ENCODE results near the gene SIDT1. TPM values are rescaled to one million over a fixed set of nuclear protein-coding genes. Genes with fewer than 3 reads are reported as not detected.

SIDT1 gene
- total RNA-seq, 1 experiment from 2014 or later, result not detected

- H3K36me3 ChIP-seq (replicated peaks; ENCODE audit: control insufficient read depth, insufficient read depth, low read length), result no peaks in the 10 kb centered on the region
These were observed 25.0 kb downstream of the SIDT1 start for GRCh38 chr3:113557374-113557773.

GRCh38 chr3:113559009-113559408, 26.7 kb downstream of the SIDT1 start:
- H3K27me3 ChIP-seq (ENCODE audit: control insufficient read depth, insufficient read depth, low read length), result no peaks in the 10 kb centered on the region
- H3K4me3 ChIP-seq (ENCODE audit: insufficient read depth, low read depth, low read length), result no peak overlapping the region
- DNase-seq, result no peak
- no peaks in the 10 kb centered on the region for H3K36me3 ChIP-seq (replicated peaks; ENCODE audit: control insufficient read depth, insufficient read depth, low read length)

More at GRCh38 chr3:113557374-113557773, 25.0 kb downstream of the SIDT1 start:
- DNase-seq, result no peak
- Histone ChIP-seq H3K27me3 (ENCODE audit: control insufficient read depth, insufficient read depth, low read length) (no peaks in the 10 kb centered on the region), H3K4me3 (ENCODE audit: insufficient read depth, low read depth, low read length) (no peak overlapping the region)

GRCh38 chr3:113560271-113560670, 27.9 kb downstream of the SIDT1 start:
- DNase-seq, result no peak
- Histone ChIP-seq H3K4me3 (ENCODE audit: insufficient read depth, low read depth, low read length) (no peak overlapping the region), H3K36me3 (replicated peaks; ENCODE audit: control insufficient read depth, insufficient read depth, low read length) (no peaks in the 10 kb centered on the region), H3K27me3 (ENCODE audit: control insufficient read depth, insufficient read depth, low read length) (no peaks in the 10 kb centered on the region)

- H3K36me3 ChIP-seq (replicated peaks; ENCODE audit: control insufficient read depth, insufficient read depth, low read length), result no peaks in the 10 kb centered on the region
- no peaks in the 10 kb centered on the region for H3K27me3 ChIP-seq (ENCODE audit: control insufficient read depth, insufficient read depth, low read length)
- no peak overlapping the region for H3K4me3 ChIP-seq (ENCODE audit: insufficient read depth, low read depth, low read length)
- DNase-seq, result no peak
These were observed 28.7 kb downstream of the SIDT1 start for GRCh38 chr3:113560831-113561623.

- Histone ChIP-seq H3K36me3 (replicated peaks; ENCODE audit: control insufficient read depth, insufficient read depth, low read length) (no peaks in the 10 kb centered on the region), H3K27me3 (ENCODE audit: control insufficient read depth, insufficient read depth, low read length) (no peaks in the 10 kb centered on the region)
- DNase-seq, result no peak
These were observed 33.2 kb downstream of the SIDT1 start for GRCh38 chr3:113565555-113565954.

GRCh38 chr3:113570158-113570557, 37.8 kb downstream of the SIDT1 start:
- H3K36me3 ChIP-seq (replicated peaks; ENCODE audit: control insufficient read depth, insufficient read depth, low read length), result no peaks in the 10 kb centered on the region
- no peak for DNase-seq
- H3K27me3 ChIP-seq (ENCODE audit: control insufficient read depth, insufficient read depth, low read length), result no peaks in the 10 kb centered on the region
- H3K4me3 ChIP-seq (ENCODE audit: insufficient read depth, low read depth, low read length), result no peak overlapping the region

More at GRCh38 chr3:113565555-113565954, 33.2 kb downstream of the SIDT1 start:
- H3K4me3 ChIP-seq (ENCODE audit: insufficient read depth, low read depth, low read length), result no peak overlapping the region

GRCh38 chr3:113571360-113571759, 39.0 kb downstream of the SIDT1 start:
- H3K27me3 ChIP-seq (ENCODE audit: control insufficient read depth, insufficient read depth, low read length), result no peaks in the 10 kb centered on the region
- DNase-seq, result no peak
- H3K4me3 ChIP-seq (ENCODE audit: insufficient read depth, low read depth, low read length), result no peak overlapping the region
- no peaks in the 10 kb centered on the region for H3K36me3 ChIP-seq (replicated peaks; ENCODE audit: control insufficient read depth, insufficient read depth, low read length)

- Histone ChIP-seq H3K4me3 (ENCODE audit: insufficient read depth, low read depth, low read length) (no peak overlapping the region), H3K27me3 (ENCODE audit: control insufficient read depth, insufficient read depth, low read length) (no peaks in the 10 kb centered on the region), H3K36me3 (replicated peaks; ENCODE audit: control insufficient read depth, insufficient read depth, low read length) (no peaks in the 10 kb centered on the region)
- no peak for DNase-seq
These were observed 41.4 kb downstream of the SIDT1 start for GRCh38 chr3:113573728-113574127.

- Histone ChIP-seq H3K27me3 (ENCODE audit: control insufficient read depth, insufficient read depth, low read length) (no peaks in the 10 kb centered on the region), H3K4me3 (ENCODE audit: insufficient read depth, low read depth, low read length) (no peak overlapping the region), H3K36me3 (replicated peaks; ENCODE audit: control insufficient read depth, insufficient read depth, low read length) (no peaks in the 10 kb centered on the region)
- DNase-seq, result no peak
These were observed 41.9 kb downstream of the SIDT1 start for GRCh38 chr3:113574213-113574612.

GRCh38 chr3:113575206-113575605, 42.9 kb downstream of the SIDT1 start:
- Histone ChIP-seq H3K36me3 (replicated peaks; ENCODE audit: control insufficient read depth, insufficient read depth, low read length) (no peaks in the 10 kb centered on the region), H3K27me3 (ENCODE audit: control insufficient read depth, insufficient read depth, low read length) (no peaks in the 10 kb centered on the region), H3K4me3 (ENCODE audit: insufficient read depth, low read depth, low read length) (no peak overlapping the region)
- DNase-seq, result peak; percentile 20

GRCh38 chr3:113585228-113585627, 52.9 kb downstream of the SIDT1 start:
- H3K4me3 ChIP-seq (ENCODE audit: insufficient read depth, low read depth, low read length), result no peak overlapping the region
- H3K27me3 ChIP-seq (ENCODE audit: control insufficient read depth, insufficient read depth, low read length), result no peaks in the 10 kb centered on the region
- H3K36me3 ChIP-seq (replicated peaks; ENCODE audit: control insufficient read depth, insufficient read depth, low read length), result no peaks in the 10 kb centered on the region
- DNase-seq, result no peak

GRCh38 chr3:113585720-113586119, 53.4 kb downstream of the SIDT1 start:
- H3K4me3 ChIP-seq (ENCODE audit: insufficient read depth, low read depth, low read length), result no peak overlapping the region
- H3K36me3 ChIP-seq (replicated peaks; ENCODE audit: control insufficient read depth, insufficient read depth, low read length), result no peaks in the 10 kb centered on the region
- no peaks in the 10 kb centered on the region for H3K27me3 ChIP-seq (ENCODE audit: control insufficient read depth, insufficient read depth, low read length)
- DNase-seq, result peak; percentile 26

- Histone ChIP-seq H3K36me3 (replicated peaks; ENCODE audit: control insufficient read depth, insufficient read depth, low read length) (no peaks in the 10 kb centered on the region), H3K27me3 (ENCODE audit: control insufficient read depth, insufficient read depth, low read length) (no peaks in the 10 kb centered on the region), H3K4me3 (ENCODE audit: insufficient read depth, low read depth, low read length) (no peak overlapping the region)
- no peak for DNase-seq
These were observed 56.5 kb downstream of the SIDT1 start for GRCh38 chr3:113588806-113589205.

- H3K36me3 ChIP-seq (replicated peaks; ENCODE audit: control insufficient read depth, insufficient read depth, low read length), result no peaks in the 10 kb centered on the region
- H3K27me3 ChIP-seq (ENCODE audit: control insufficient read depth, insufficient read depth, low read length), result no peaks in the 10 kb centered on the region
- DNase-seq, result no peak
These were observed 57.6 kb downstream of the SIDT1 start for GRCh38 chr3:113589971-113590370.

GRCh38 chr3:113590983-113591382, 58.6 kb downstream of the SIDT1 start:
- Histone ChIP-seq H3K27me3 (ENCODE audit: control insufficient read depth, insufficient read depth, low read length) (no peaks in the 10 kb centered on the region), H3K4me3 (ENCODE audit: insufficient read depth, low read depth, low read length) (no peak overlapping the region), H3K36me3 (replicated peaks; ENCODE audit: control insufficient read depth, insufficient read depth, low read length) (no peaks in the 10 kb centered on the region)
- no peak for DNase-seq

More at GRCh38 chr3:113589971-113590370, 57.6 kb downstream of the SIDT1 start:
- H3K4me3 ChIP-seq (ENCODE audit: insufficient read depth, low read depth, low read length), result no peak overlapping the region
